Measurements from ENCODE around the gene NFILZ.

NFILZ gene

GRCh38 chr19:8643860-8644653 is 13.6 kb downstream of the NFILZ start:
- DNase-seq: no peak

GRCh38 chr19:8648240-8648639 is 17.8 kb downstream of the NFILZ start:
- no peak for DNase-seq

- DNase-seq: peak; percentile 66
These were observed 24.3 kb downstream of the NFILZ start for GRCh38 chr19:8654591-8655339.

- DNase-seq: peak; percentile 23
These were observed 24.9 kb downstream of the NFILZ start for GRCh38 chr19:8655340-8655709.

GRCh38 chr19:8657869-8658268 is 27.4 kb downstream of the NFILZ start:
- no peak for DNase-seq

GRCh38 chr19:8659905-8660304 is 29.5 kb downstream of the NFILZ start:
- DNase-seq: no peak

GRCh38 chr19:8662263-8662662 is 31.8 kb downstream of the NFILZ start:
- DNase-seq: no peak

GRCh38 chr19:8663920-8664670 is 33.7 kb downstream of the NFILZ start:
- peak; percentile 16 for DNase-seq

- no peak for DNase-seq
These were observed 34.2 kb downstream of the NFILZ start for GRCh38 chr19:8664671-8665057.

GRCh38 chr19:8665468-8666213 is 35.2 kb downstream of the NFILZ start:
- no peak for DNase-seq

- no peak for DNase-seq
These were observed 36.5 kb downstream of the NFILZ start for GRCh38 chr19:8666814-8667405.

GRCh38 chr19:8673276-8673891 is 43.0 kb downstream of the NFILZ start:
- no peak for DNase-seq

- DNase-seq: no peak
These were observed 44.6 kb downstream of the NFILZ start for GRCh38 chr19:8675066-8675465.

GRCh38 chr19:8678244-8678807 is 47.9 kb downstream of the NFILZ start:
- no peak for DNase-seq

Measured in activated T-cell treated with anti-CD3 and anti-CD28 coated beads for 4 hours (primary cell).